ENCODE results near the gene SERPING1.

The SERPING1 gene

DNA sequence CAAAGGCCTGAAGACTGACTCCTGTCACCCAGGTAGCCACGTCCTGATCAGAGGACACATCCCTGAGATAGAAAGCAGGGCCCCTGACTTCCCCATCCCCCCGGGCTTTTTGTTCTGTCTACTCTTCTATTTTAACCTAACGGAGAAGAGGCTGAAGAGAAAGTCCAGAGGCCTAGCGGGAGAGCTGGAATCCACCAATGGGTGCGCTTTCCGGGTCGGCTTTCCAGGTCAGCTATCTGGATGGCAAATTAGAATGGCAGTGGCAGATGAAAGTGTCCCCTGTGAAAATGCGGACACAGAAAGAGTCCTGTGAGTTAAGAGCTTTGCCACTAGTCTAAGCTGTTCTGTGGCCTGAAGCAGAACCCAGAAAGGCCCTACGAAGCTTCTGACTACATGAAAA lies 13.1 kb upstream of the SERPING1 start:
- no peak for DNase-seq
- Histone ChIP-seq H3K4me3 (no peak overlapping the region), H3K9me3 (no peaks in the 10 kb centered on the region), H3K27ac (no peak overlapping the region), H3K27me3 (no peaks in the 10 kb centered on the region), H3K36me3 (no peaks in the 10 kb centered on the region), H3K4me1 (no peaks in the 10 kb centered on the region)
- intact Hi-C loops (cut with DNase I; ENCODE audit: low total_unique reads) = no loop called here
- TF ChIP-seq, protein P1, sequence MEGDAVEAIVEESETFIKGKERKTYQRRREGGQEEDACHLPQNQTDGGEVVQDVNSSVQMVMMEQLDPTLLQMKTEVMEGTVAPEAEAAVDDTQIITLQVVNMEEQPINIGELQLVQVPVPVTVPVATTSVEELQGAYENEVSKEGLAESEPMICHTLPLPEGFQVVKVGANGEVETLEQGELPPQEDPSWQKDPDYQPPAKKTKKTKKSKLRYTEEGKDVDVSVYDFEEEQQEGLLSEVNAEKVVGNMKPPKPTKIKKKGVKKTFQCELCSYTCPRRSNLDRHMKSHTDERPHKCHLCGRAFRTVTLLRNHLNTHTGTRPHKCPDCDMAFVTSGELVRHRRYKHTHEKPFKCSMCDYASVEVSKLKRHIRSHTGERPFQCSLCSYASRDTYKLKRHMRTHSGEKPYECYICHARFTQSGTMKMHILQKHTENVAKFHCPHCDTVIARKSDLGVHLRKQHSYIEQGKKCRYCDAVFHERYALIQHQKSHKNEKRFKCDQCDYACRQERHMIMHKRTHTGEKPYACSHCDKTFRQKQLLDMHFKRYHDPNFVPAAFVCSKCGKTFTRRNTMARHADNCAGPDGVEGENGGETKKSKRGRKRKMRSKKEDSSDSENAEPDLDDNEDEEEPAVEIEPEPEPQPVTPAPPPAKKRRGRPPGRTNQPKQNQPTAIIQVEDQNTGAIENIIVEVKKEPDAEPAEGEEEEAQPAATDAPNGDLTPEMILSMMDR (IDR thresholded peaks at IDR 0.05) = no peak

GRCh38 chr11:57585301-57585700 lies 12.2 kb upstream of the SERPING1 start:
- no peaks in the 10 kb centered on the region for H3K27me3 ChIP-seq
- H3K36me3 ChIP-seq = no peaks in the 10 kb centered on the region
- no peak overlapping the region for H3K4me3 ChIP-seq
- no peaks in the 10 kb centered on the region for H3K9me3 ChIP-seq
- no peak overlapping the region for H3K27ac ChIP-seq
- DNase-seq = no peak
- intact Hi-C loops (cut with DNase I; ENCODE audit: low total_unique reads) = no loop called here
- TF ChIP-seq, protein P1 (IDR thresholded peaks at IDR 0.05) = no peak
- H3K4me1 ChIP-seq = no peaks in the 10 kb centered on the region

GRCh38 chr11:57586711-57587245 lies 10.7 kb upstream of the SERPING1 start:
- DNase-seq = peak in 1 of 2 donors; percentile 1
- Histone ChIP-seq H3K4me3 (no peak overlapping the region), H3K36me3 (no peaks in the 10 kb centered on the region), H3K27me3 (no peaks in the 10 kb centered on the region), H3K27ac (no peak overlapping the region), H3K4me1 (no peaks in the 10 kb centered on the region), H3K9me3 (no peaks in the 10 kb centered on the region)
- TF ChIP-seq, protein P1 (IDR thresholded peaks at IDR 0.05) = no peak
- intact Hi-C loops (cut with DNase I; ENCODE audit: low total_unique reads) = no loop called here

GRCh38 chr11:57588046-57588710 lies 9.3 kb upstream of the SERPING1 start:
- intact Hi-C loops (cut with DNase I; ENCODE audit: low total_unique reads) = no loop called here
- TF ChIP-seq, protein P1 (IDR thresholded peaks at IDR 0.05) = no peak
- Histone ChIP-seq H3K4me3 (no peak overlapping the region), H3K36me3 (no peaks in the 10 kb centered on the region), H3K4me1 (no peaks in the 10 kb centered on the region), H3K27ac (no peak overlapping the region), H3K9me3 (no peaks in the 10 kb centered on the region), H3K27me3 (no peaks in the 10 kb centered on the region)
- DNase-seq = peak in 1 of 2 donors; percentile 16

GRCh38 chr11:57596266-57596885 lies 1.1 kb upstream of the SERPING1 start:
- no peak overlapping the region for H3K4me3 ChIP-seq
- no peaks in the 10 kb centered on the region for H3K9me3 ChIP-seq
- H3K36me3 ChIP-seq = peaks cover 6 to 13% (median 9%) of the 10 kb centered on the region in 3 donors
- intact Hi-C loops (cut with DNase I; ENCODE audit: low total_unique reads) = loop anchor here (5.0 kb wide), 1 partner anchor 41 kb away; no protein-coding TSS in a partner anchor
- no peaks in the 10 kb centered on the region for H3K27me3 ChIP-seq
- H3K4me1 ChIP-seq = peaks cover 0 to 28% (median 17%) of the 10 kb centered on the region in 4 donors
- TF ChIP-seq, protein P1 (IDR thresholded peaks at IDR 0.05) = no peak
- peak in 1 of 2 donors; percentile 39 for DNase-seq
- H3K27ac ChIP-seq = peak overlapping the region; percentile 97 to 98

Measured in tibial artery (tissue), 4 donors.